NT2/D1 (cell line): Measurements from ENCODE around the gene KSR1.

ENCODE experiments used
- SUZ12 ChIP-seq: IDR thresholded peaks from 2 replicates; pipeline ENCODE4 v1.6.1; 2011; ENCODE audit not compliant: insufficient read length, insufficient read depth; ENCODE audit errors: extremely low read depth
- YY1 ChIP-seq: IDR thresholded peaks from 2 replicates; pipeline ENCODE4 v1.6.1; 2011; ENCODE audit not compliant: insufficient read length, insufficient read depth
- ZNF274 ChIP-seq: IDR thresholded peaks from 2 replicates; pipeline ENCODE4 v1.6.1; 2011; ENCODE audit warnings: mild to moderate bottlenecking, low read depth, low read length

- TF ChIP-seq ZNF274, result no peak
- TF ChIP-seq SUZ12, result no peak
- TF ChIP-seq YY1, result no peak
These were observed 82.9 kb downstream of the KSR1 start for GRCh38 chr17:27539152-27539551.
